GM12891 (cell line): ENCODE data around the gene RNPEP.

ENCODE experiments used
- PAX5 ChIP-seq: IDR thresholded peaks from 2 replicates; pipeline ENCODE4 v1.6.1; 2011; ENCODE audit warnings: low read length, moderate library complexity, mild to moderate bottlenecking; ENCODE audit not compliant: insufficient read depth, severe bottlenecking
- POLR2A ChIP-seq: IDR thresholded peaks from 2 replicates; pipeline ENCODE4 v1.6.1; 2011; ENCODE audit warnings: low read depth, low read length, control low read depth
- POLR2AphosphoS5 ChIP-seq: IDR thresholded peaks from 2 replicates; pipeline ENCODE4 v1.6.1; 2011; ENCODE audit warnings: low read depth, low read length, control low read depth
- POU2F2 ChIP-seq: IDR thresholded peaks from 2 replicates; pipeline ENCODE4 v1.6.1; 2011; ENCODE audit warnings: low read depth, mild to moderate bottlenecking, control low read depth, low read length, moderate library complexity
- SPI1 ChIP-seq: IDR thresholded peaks from 2 replicates; pipeline ENCODE4 v1.6.1; 2011; ENCODE audit warnings: low read depth, low read length, control low read depth
- TAF1 ChIP-seq: IDR thresholded peaks from 2 replicates; pipeline ENCODE4 v1.6.1; 2011; ENCODE audit warnings: low read depth, low read length, control low read depth

DNA sequence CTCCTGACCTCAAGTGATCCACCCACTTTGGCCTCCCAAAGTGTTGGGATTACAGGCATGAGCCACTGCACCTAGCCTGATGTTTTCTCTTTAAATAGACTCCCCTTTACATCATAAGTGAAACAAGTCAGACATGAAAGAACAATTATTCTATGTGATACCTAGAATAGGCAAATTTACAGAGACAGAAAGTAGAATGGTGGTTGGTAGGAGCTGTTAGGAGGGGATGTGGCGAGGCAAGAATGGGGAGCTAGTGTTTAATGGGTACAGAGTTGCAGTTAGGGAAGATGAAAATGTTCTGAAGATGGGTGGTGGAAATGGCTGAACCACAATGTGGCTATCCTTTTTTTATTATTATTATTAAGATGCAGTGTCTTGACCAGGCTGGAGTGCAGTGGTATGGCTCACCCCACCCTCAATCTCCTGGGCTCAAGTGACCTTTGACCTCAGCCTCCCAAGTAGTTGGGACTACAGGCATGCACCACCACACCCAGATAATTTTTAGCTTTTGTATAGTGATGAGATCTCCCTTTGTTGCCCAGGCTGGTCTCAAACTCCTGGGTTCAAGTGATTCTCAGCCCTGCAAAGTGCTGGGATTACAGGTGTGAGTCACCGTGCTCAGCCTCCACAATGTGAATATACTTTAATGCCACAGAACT lies 56.4 kb downstream of the RNPEP start:
- TF ChIP-seq TAF1 (no peak), POU2F2 (no peak), POLR2A (no peak), SPI1 (no peak), POLR2AphosphoS5 (no peak), PAX5 (no peak)
